GM23248 (cell line): Measurements from ENCODE around the gene TIPARP. TPM values are rescaled to one million over a fixed set of nuclear protein-coding genes. Genes with fewer than 3 reads are reported as not detected.
"Not testable (repeated sequence)": the region's sequence is repeated elsewhere in the genome, so short reads cannot be mapped to it uniquely, and the experiment has no call there.

ENCODE experiments used
- DNase-seq: peaks from one replicate; pipeline ENCODE4 v3.0.0-alpha.2; 2015
- H2AFZ ChIP-seq: fragments of 200-600 bp; sonication (generic); 2 replicates; pipeline ENCODE4 v1.6.1; 2016; ENCODE audit warnings: antibody characterized with exemption
- H3F3A ChIP-seq: fragments of 200-600 bp; sonication (generic); 2 replicates; pipeline ENCODE4 v1.6.1; 2016; ENCODE audit warnings: mild to moderate bottlenecking, antibody characterized with exemption, mixed run types; ENCODE audit not compliant: insufficient read depth
- H3K27ac ChIP-seq: fragments of 200-600 bp; sonication (generic); 2 replicates; pipeline ENCODE4 v1.5.1; 2016; ENCODE audit warnings: mild to moderate bottlenecking
- H3K27me3 ChIP-seq: fragments of 200-600 bp; sonication (generic); replicated peaks from 2 replicates; pipeline ENCODE4 v1.6.1; 2016; ENCODE audit warnings: mild to moderate bottlenecking; ENCODE audit not compliant: insufficient read depth
- H3K36me3 ChIP-seq: fragments of 200-600 bp; sonication (generic); 2 replicates; pipeline ENCODE4 v1.6.1; 2016; ENCODE audit warnings: low read depth, mild to moderate bottlenecking
- H3K4me1 ChIP-seq: fragments of 200-600 bp; sonication (generic); 2 replicates; pipeline ENCODE4 v1.6.1; 2016; ENCODE audit warnings: mild to moderate bottlenecking; ENCODE audit not compliant: insufficient read depth
- H3K4me2 ChIP-seq: fragments of 200-600 bp; sonication (generic); one replicate; pipeline ENCODE4 v1.6.1; 2016; ENCODE audit warnings: mild to moderate bottlenecking; ENCODE audit not compliant: unreplicated experiment
- H3K4me3 ChIP-seq: fragments of 200-600 bp; sonication (generic); 2 replicates; pipeline ENCODE4 v1.5.1; 2016; ENCODE audit warnings: mild to moderate bottlenecking
- H3K79me2 ChIP-seq: fragments of 200-600 bp; sonication (generic); 2 replicates; pipeline ENCODE4 v1.6.1; 2016; ENCODE audit warnings: mild to moderate bottlenecking; ENCODE audit not compliant: insufficient read depth
- H3K9ac ChIP-seq: fragments of 200-600 bp; sonication (generic); 2 replicates; pipeline ENCODE4 v1.6.1; 2016; ENCODE audit warnings: mild to moderate bottlenecking
- H3K9me2 ChIP-seq: fragments of 200-600 bp; sonication (generic); 2 replicates; pipeline ENCODE4 v1.6.1; 2016; ENCODE audit warnings: mixed run types, mild to moderate bottlenecking, moderate library complexity; ENCODE audit not compliant: insufficient read depth
- H3K9me3 ChIP-seq: fragments of 200-600 bp; sonication (generic); one replicate; pipeline ENCODE4 v1.6.1; 2017; ENCODE audit warnings: low read depth
- H4K20me1 ChIP-seq: fragments of 200-600 bp; sonication (generic); 2 replicates; pipeline ENCODE4 v1.6.0; 2016; ENCODE audit not compliant: insufficient read depth
- EZH2 ChIP-seq: fragments of 200-600 bp; sonication (generic); IDR thresholded peaks from 2 replicates; pipeline ENCODE4 v1.6.1; 2018; ENCODE audit warnings: antibody characterized with exemption, mild to moderate bottlenecking; ENCODE audit not compliant: insufficient read depth, poor library complexity, severe bottlenecking
- EZH2phosphoT487 ChIP-seq: fragments of 200-600 bp; sonication (generic); IDR thresholded peaks from 2 replicates; pipeline ENCODE4 v1.6.1; 2018; ENCODE audit warnings: antibody characterized with exemption, moderate library complexity, mild to moderate bottlenecking, low read depth; ENCODE audit not compliant: insufficient read depth
- WGBS, 2 experiments: methylation state at CpG; one replicate each; pipeline ENCODE4 v1.1.6; 2015 to 2017; ENCODE audit warnings: low lambda C conversion rate in 2 of 2, low coverage in 1 of 2; ENCODE audit errors: missing lambda C conversion rate in 2 of 2; 5-methylcytosine and 5-hydroxymethylcytosine counted together
- in situ Hi-C: fragments of 300-500 bp; cut with MboI; formaldehyde crosslinking; loops from 2 replicates; pipeline ENCODE4 v1.15.0; 2020
- polyA plus RNA-seq: library from polyadenylated mRNA; unstranded; fragments of >200 nt; fragmentation: Nextera tagmentation; extraction: Ambion mirVana; gene quantifications from 2 replicates; pipeline ENCODE4 v1.2.1, GENCODE V29; 2016
- total RNA-seq: library from RNA; depleted of rRNA; stranded (reverse); fragments of >200 nt; shearing (Covaris generic); gene quantifications from 2 replicates; pipeline ENCODE4 v1.2.3, GENCODE V29; 2014

Gene TIPARP
- total and polyA plus RNA-seq, 2 experiments from 2014 or later: 35.1 to 89.5 TPM

DNA sequence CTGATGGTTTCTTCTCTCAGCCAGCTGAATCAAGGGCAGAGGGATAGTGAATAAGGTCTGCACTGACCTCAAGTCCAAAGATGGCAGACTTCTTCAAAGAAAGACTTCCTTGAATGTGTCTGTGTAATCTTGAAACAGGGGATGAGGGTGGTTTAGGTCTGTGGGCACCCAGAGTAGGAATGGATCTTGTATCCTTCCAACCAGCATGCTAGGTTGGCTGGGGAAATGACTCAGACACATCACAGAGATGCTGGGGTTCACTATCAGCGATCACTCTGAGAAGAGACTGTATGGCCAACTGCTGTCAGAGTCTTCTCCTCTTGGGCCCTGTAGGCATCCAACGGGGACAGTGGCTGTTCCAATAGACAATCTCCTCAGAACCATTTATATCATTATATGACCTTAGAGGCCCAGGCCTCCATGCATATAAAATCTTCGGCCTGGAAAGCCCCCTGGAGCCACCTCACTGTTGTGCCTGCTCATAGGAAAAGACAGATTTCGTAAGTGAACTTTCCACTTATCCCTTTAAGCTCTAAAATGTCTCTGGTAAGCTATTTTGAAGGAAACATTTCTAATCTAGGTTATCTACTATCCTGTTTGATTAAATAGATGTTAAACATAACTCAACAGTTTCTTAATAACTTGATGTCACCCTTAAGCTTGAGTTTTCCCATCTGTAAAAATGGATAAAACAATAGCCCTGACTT is 58.5 kb downstream of the TIPARP start:
- Histone ChIP-seq H2AFZ (no peak overlapping the region), H3K27ac (no peak overlapping the region), H3K4me2 (no peak overlapping the region), H3K4me3 (no peak overlapping the region), H3K79me2 (no peaks in the 10 kb centered on the region), H3F3A (peaks cover 72% of the 10 kb centered on the region), H3K9ac (no peak overlapping the region), H4K20me1 (no peaks in the 10 kb centered on the region), H3K4me1 (peaks cover 13% of the 10 kb centered on the region; the same call in 1 of the 2 replicates), H3K9me3 (no peaks in the 10 kb centered on the region), H3K36me3 (no peaks in the 10 kb centered on the region), H3K27me3 (no peaks in the 10 kb centered on the region), H3K9me2 (no peaks in the 10 kb centered on the region)
- 84 to 85% methylated on average over 4 of the region's 4 CpGs for whole genome bisulfite sequencing, 2 experiments
- DNase-seq: no peak
- in situ Hi-C loops: no loop called here
- TF ChIP-seq EZH2phosphoT487 (no peak), EZH2 (no peak)

DNA sequence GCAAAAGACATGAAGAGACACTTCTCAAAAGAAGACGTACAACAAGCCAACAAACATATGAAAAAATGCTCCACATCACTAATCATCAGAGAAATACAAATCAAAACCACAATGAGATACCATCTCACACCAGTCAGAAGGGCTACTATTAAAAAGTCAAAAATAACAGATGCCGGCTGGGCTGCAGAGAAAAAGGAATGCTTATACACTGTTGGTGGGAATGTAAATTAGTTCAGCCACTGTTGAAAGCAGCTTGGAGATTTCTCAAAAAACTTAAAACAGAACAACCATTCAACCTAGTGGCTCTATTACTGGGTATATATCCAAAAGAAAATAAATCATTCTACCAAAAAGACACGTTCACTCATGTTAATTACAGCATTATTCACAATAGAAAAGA is 60.3 kb downstream of the TIPARP start:
- H3K79me2 ChIP-seq, H3K27me3 ChIP-seq, H3K9ac ChIP-seq, H3K9me2 ChIP-seq, H3K9me3 ChIP-seq, H2AFZ ChIP-seq, H3K4me3 ChIP-seq, H4K20me1 ChIP-seq, H3K36me3 ChIP-seq, in situ Hi-C loops, H3K4me2 ChIP-seq, DNase-seq: not testable (repeated sequence)
- Histone ChIP-seq H3K4me1 (peaks cover 10% of the 10 kb centered on the region; the same call in 1 of the 2 replicates), H3F3A (peaks cover 57% of the 10 kb centered on the region), H3K27ac (0 out of 2 replicates have a peak overlapping the region, but pooled peaks have one; percentile 14)
- 18 to 22% methylated on average over 3 of the region's 3 CpGs for WGBS, 2 experiments

DNA sequence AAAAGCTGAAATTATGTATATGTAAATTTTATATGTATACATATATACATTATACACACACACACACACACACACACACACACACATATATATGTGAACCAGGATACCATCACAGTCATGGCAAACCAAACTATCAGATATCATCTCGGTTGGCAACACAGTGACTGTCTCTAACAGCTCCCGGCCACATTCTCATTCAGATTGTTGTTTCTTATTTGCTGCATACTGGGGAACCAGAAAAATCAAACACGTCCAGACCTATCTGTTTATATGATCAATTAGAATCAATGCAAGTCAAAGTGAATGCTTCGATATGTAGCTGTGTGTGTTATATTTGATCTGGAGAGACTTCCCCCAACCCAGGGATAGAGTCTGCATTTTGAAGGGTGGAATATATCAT is 61.1 kb downstream of the TIPARP start:
- no peak overlapping the region for H3K27ac ChIP-seq
- H3K36me3 ChIP-seq: no peaks in the 10 kb centered on the region
- H3K9ac ChIP-seq: no peak overlapping the region
- no peaks in the 10 kb centered on the region for H3K27me3 ChIP-seq
- peaks cover 52% of the 10 kb centered on the region for H3F3A ChIP-seq
- DNase-seq: no peak
- no peak overlapping the region for H2AFZ ChIP-seq
- no peak for TF ChIP-seq EZH2
- TF ChIP-seq EZH2phosphoT487: no peak
- 69 to 70% methylated on average over 4 of the region's 4 CpGs for WGBS, 2 experiments
- H3K79me2 ChIP-seq: no peaks in the 10 kb centered on the region
- no peak overlapping the region for H3K4me3 ChIP-seq
- H4K20me1 ChIP-seq: no peaks in the 10 kb centered on the region
- no peak overlapping the region for H3K4me2 ChIP-seq
- H3K9me3 ChIP-seq: no peaks in the 10 kb centered on the region
- peaks cover 10% of the 10 kb centered on the region; the same call in 1 of the 2 replicates for H3K4me1 ChIP-seq
- in situ Hi-C loops: no loop called here
- H3K9me2 ChIP-seq: no peaks in the 10 kb centered on the region

DNA sequence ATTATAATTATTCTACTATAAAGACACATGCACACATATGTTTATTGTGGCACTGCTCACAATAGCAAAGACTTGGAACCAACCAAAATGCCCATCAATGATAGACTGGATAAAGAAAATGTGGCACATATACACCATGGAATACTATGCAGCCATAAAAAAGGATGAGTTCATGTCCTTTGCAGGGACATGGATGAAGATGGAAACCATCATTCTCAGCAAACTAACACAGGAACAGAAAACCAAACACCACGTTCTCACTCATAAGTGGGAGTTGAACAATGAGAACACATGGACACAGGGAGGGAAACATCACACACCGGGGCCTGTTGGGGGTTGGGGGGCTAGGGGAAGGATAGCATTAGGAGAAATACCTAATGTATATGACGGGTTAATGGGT is 62.7 kb downstream of the TIPARP start:
- H4K20me1 ChIP-seq, in situ Hi-C loops, H3K9ac ChIP-seq, H3K27me3 ChIP-seq, H3K36me3 ChIP-seq, H3K4me3 ChIP-seq, H3K79me2 ChIP-seq, DNase-seq, H2AFZ ChIP-seq, H3K9me2 ChIP-seq, H3K4me2 ChIP-seq, H3K27ac ChIP-seq, H3K9me3 ChIP-seq: not testable (repeated sequence)
- H3F3A ChIP-seq: peaks cover 36% of the 10 kb centered on the region
- 91 to 96% methylated on average over 3 of the region's 3 CpGs for WGBS, 2 experiments
- H3K4me1 ChIP-seq: peaks cover 10% of the 10 kb centered on the region; the same call in 1 of the 2 replicates

DNA sequence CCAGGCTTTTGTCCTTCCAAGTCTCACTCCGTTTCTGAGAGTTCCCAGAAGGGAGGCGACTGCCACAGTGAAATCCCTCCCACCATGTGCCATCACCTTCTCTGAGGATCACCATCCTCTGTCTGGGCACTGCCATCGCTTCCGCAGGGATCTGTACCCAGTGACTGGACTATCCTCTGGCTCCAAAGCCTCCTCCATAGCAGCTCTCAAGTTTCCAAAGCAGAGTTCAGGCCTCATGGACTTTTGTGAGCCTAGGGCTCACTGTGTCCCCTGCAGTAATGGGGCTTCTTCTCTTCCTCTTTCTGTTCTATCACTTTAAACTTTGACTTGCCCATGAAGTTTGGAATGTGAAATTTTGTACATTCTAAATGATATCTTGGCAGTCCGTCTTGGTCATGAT is 63.9 kb downstream of the TIPARP start:
- Histone ChIP-seq H4K20me1 (no peaks in the 10 kb centered on the region), H3K4me1 (peaks cover 10% of the 10 kb centered on the region; the same call in 1 of the 2 replicates), H3K9me2 (no peaks in the 10 kb centered on the region), H3K4me2 (no peak overlapping the region), H3F3A (peaks cover 24% of the 10 kb centered on the region), H3K27ac (no peak overlapping the region), H3K4me3 (no peak overlapping the region), H3K9ac (no peak overlapping the region), H3K27me3 (no peaks in the 10 kb centered on the region), H3K9me3 (no peaks in the 10 kb centered on the region), H2AFZ (no peak overlapping the region), H3K36me3 (no peaks in the 10 kb centered on the region), H3K79me2 (no peaks in the 10 kb centered on the region)
- TF ChIP-seq EZH2 (no peak), EZH2phosphoT487 (no peak)
- in situ Hi-C loops: no loop called here
- DNase-seq: no peak
- WGBS, 2 experiments: 97 to 98% methylated on average over 5 of the region's 5 CpGs
